Activated CD8-positive, alpha-beta memory T cell treated with anti-CD3 and anti-CD28 coated beads for 4 hours (primary cell): Measurements from ENCODE around the gene SLC13A5.
"Not testable (repeated sequence)": the region's sequence is repeated elsewhere in the genome, so short reads cannot be mapped to it uniquely, and the experiment has no call there.

ENCODE experiments used
- DNase-seq, 2 donors: peaks; one replicate each; pipeline ENCODE4 v3.0.0-alpha.2; 2020; ENCODE audit warnings: low read depth in 2 of 2

SLC13A5 gene

GRCh38 chr17:6713130-6713917 lies at the start of gene SLC13A5:
Gene SLC13A5 (minus strand): TSS chr17:6713369. CDS start chr17:6713333, 36 bp downstream.
- DNase-seq: no peak

- DNase-seq: no peak
Observed at GRCh38 chr17:6761779-6762178, 48.6 kb upstream of the SLC13A5 start.

GRCh38 chr17:6757747-6758146 lies 44.6 kb upstream of the SLC13A5 start:
- no peak for DNase-seq

GRCh38 chr17:6756425-6757031 lies 43.4 kb upstream of the SLC13A5 start:
- DNase-seq: no peak

- DNase-seq: peak; percentile 24 to 55
Observed at GRCh38 chr17:6755731-6756184, 42.6 kb upstream of the SLC13A5 start, which contains the start of gene XAF1. Gene XAF1 (plus strand): TSS chr17:6756046. CDS start chr17:6756079, 33 bp downstream.

GRCh38 chr17:6755281-6755680 lies 42.1 kb upstream of the SLC13A5 start:
- no peak for DNase-seq

GRCh38 chr17:6753546-6753945 lies 40.4 kb upstream of the SLC13A5 start:
- no peak for DNase-seq

- peak; percentile 13 to 53 for DNase-seq
Observed at GRCh38 chr17:6753006-6753445, 39.9 kb upstream of the SLC13A5 start.

- no peak for DNase-seq
Observed at GRCh38 chr17:6752068-6752909, 39.1 kb upstream of the SLC13A5 start.

- no peak for DNase-seq
Observed at GRCh38 chr17:6749519-6749918, 36.4 kb upstream of the SLC13A5 start.

GRCh38 chr17:6748617-6749016 lies 35.4 kb upstream of the SLC13A5 start:
- DNase-seq: no peak

- DNase-seq: not testable (repeated sequence)
Observed at GRCh38 chr17:6746665-6747064, 33.5 kb upstream of the SLC13A5 start.

GRCh38 chr17:6729531-6729930 lies 16.4 kb upstream of the SLC13A5 start:
- DNase-seq: no peak

- DNase-seq: no peak
Observed at GRCh38 chr17:6724009-6724408, 10.8 kb upstream of the SLC13A5 start.

- DNase-seq: no peak
Observed at GRCh38 chr17:6721744-6722143, 8.6 kb upstream of the SLC13A5 start.

- no peak for DNase-seq
Observed at GRCh38 chr17:6716736-6717135, 3.6 kb upstream of the SLC13A5 start.

GRCh38 chr17:6714315-6714874 lies 1.2 kb upstream of the SLC13A5 start:
- DNase-seq: no peak

GRCh38 chr17:6713918-6714271 lies 726 bp upstream of the SLC13A5 start:
- DNase-seq: no peak

GRCh38 chr17:6712854-6713129 lies 377 bp downstream of the SLC13A5 start:
- no peak for DNase-seq

- no peak for DNase-seq
Observed at GRCh38 chr17:6712058-6712853, 913 bp downstream of the SLC13A5 start.

- DNase-seq: no peak
Observed at GRCh38 chr17:6711681-6712057, 1.5 kb downstream of the SLC13A5 start.
